Measurements from ENCODE around the gene AKT3.

DNA sequence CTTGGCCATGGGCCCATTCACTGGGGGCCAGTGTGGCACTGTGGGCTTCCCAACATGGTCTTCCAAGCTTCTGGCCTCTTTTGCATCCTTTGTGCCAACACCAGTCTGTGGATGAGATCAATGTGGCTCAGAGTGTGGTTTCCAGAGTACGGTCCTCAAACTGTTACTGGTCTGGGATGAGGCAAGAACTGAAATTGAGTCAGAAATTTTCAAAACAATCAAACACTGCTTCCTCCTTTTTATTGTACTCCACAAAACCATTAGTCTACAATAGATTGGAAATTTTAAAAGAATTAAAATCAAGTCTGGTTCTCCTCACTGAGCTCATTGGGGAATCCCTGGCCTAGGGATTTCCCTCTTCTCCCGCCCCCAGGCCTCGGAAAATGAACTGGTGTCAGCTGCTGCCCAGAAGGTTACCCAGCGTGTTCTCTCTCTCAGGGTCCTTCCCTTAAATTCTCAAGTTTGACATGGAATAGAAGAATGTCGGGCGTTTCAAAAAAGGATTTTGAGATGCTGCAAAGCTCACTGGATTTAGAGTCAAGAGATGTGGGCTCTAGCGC, 372.2 kb downstream of the AKT3 start:
- TF ChIP-seq, protein P1, sequence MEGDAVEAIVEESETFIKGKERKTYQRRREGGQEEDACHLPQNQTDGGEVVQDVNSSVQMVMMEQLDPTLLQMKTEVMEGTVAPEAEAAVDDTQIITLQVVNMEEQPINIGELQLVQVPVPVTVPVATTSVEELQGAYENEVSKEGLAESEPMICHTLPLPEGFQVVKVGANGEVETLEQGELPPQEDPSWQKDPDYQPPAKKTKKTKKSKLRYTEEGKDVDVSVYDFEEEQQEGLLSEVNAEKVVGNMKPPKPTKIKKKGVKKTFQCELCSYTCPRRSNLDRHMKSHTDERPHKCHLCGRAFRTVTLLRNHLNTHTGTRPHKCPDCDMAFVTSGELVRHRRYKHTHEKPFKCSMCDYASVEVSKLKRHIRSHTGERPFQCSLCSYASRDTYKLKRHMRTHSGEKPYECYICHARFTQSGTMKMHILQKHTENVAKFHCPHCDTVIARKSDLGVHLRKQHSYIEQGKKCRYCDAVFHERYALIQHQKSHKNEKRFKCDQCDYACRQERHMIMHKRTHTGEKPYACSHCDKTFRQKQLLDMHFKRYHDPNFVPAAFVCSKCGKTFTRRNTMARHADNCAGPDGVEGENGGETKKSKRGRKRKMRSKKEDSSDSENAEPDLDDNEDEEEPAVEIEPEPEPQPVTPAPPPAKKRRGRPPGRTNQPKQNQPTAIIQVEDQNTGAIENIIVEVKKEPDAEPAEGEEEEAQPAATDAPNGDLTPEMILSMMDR (IDR thresholded peaks at IDR 0.05; ENCODE audit: low read length), result no peak
- TF ChIP-seq EZH2 (optimal IDR thresholded peaks at IDR 0.05; ENCODE audit: low read depth, low read length) (no peak), EZH2phosphoT487 (IDR thresholded peaks at IDR 0.05; ENCODE audit: low read length) (no peak)

Measured in MM.1S (cell line).